ENCODE data around the gene EGR4.

The EGR4 gene

GRCh38 chr2:73292316-73292905 lies 937 bp downstream of the EGR4 start:
- peaks cover under 1 to 16% (median 14%) of the 10 kb centered on the region in 10 experiments; a peak in 17 of 20 replicates for H3K4me1 ChIP-seq
- H4K20me1 ChIP-seq = peaks cover 0 to 6% (median 0%) of the 10 kb centered on the region in 11 experiments; a peak in 1 of 22 replicates
- no peak overlapping the region for H3K4me3 ChIP-seq
- H3K4me2 ChIP-seq = no peak overlapping the region
- H3K27ac ChIP-seq = no peak overlapping the region
- H3K27me3 ChIP-seq = peaks cover 24 to 51% (median 34%) of the 10 kb centered on the region in 11 experiments
- H3K9me3 ChIP-seq (replicated peaks in 1 of 11) = peaks cover 24 to 29% (median 26%) of the 10 kb centered on the region in 11 experiments
- H3K9ac ChIP-seq = no peak overlapping the region
- no peaks in the 10 kb centered on the region for H3K36me3 ChIP-seq
- no peak for TF ChIP-seq Cebpa-rat (IDR thresholded peaks at IDR 0.05)

GRCh38 chr2:73291461-73292315 lies 1.7 kb downstream of the EGR4 start:
- H3K9me3 ChIP-seq (replicated peaks in 1 of 11) = peaks cover 24 to 29% (median 26%) of the 10 kb centered on the region in 11 experiments
- peaks cover 8 to 21% (median 17%) of the 10 kb centered on the region in 10 experiments for H3K4me1 ChIP-seq
- H3K27me3 ChIP-seq = peaks cover 24 to 51% (median 34%) of the 10 kb centered on the region in 11 experiments
- H3K27ac ChIP-seq = no peak overlapping the region
- peak overlapping the region; percentile 22 to 84 (median 61) for H3K4me2 ChIP-seq
- no peak overlapping the region for H3K9ac ChIP-seq
- H4K20me1 ChIP-seq = peaks cover 0 to 6% (median 0%) of the 10 kb centered on the region in 11 experiments; a peak in 1 of 22 replicates
- no peaks in the 10 kb centered on the region for H3K36me3 ChIP-seq
- TF ChIP-seq Cebpa-rat (IDR thresholded peaks at IDR 0.05) = no peak
- no peak overlapping the region for H3K4me3 ChIP-seq

GRCh38 chr2:73291093-73291460 lies 2.3 kb downstream of the EGR4 start:
- no peak for TF ChIP-seq Cebpa-rat (IDR thresholded peaks at IDR 0.05)
- no peak overlapping the region for H3K27ac ChIP-seq
- no peaks in the 10 kb centered on the region for H3K36me3 ChIP-seq
- H3K4me2 ChIP-seq = peak overlapping the region; percentile 22 to 84 (median 61)
- H3K27me3 ChIP-seq = peaks cover 24 to 47% (median 34%) of the 10 kb centered on the region in 11 experiments
- H4K20me1 ChIP-seq = peaks cover 0 to 6% (median 0%) of the 10 kb centered on the region in 11 experiments; a peak in 1 of 22 replicates
- no peak overlapping the region for H3K9ac ChIP-seq
- peaks cover 14 to 27% (median 23%) of the 10 kb centered on the region in 10 experiments for H3K4me1 ChIP-seq
- H3K9me3 ChIP-seq (replicated peaks in 1 of 11) = peaks cover 24 to 29% (median 26%) of the 10 kb centered on the region in 11 experiments
- no peak overlapping the region for H3K4me3 ChIP-seq

DNA sequence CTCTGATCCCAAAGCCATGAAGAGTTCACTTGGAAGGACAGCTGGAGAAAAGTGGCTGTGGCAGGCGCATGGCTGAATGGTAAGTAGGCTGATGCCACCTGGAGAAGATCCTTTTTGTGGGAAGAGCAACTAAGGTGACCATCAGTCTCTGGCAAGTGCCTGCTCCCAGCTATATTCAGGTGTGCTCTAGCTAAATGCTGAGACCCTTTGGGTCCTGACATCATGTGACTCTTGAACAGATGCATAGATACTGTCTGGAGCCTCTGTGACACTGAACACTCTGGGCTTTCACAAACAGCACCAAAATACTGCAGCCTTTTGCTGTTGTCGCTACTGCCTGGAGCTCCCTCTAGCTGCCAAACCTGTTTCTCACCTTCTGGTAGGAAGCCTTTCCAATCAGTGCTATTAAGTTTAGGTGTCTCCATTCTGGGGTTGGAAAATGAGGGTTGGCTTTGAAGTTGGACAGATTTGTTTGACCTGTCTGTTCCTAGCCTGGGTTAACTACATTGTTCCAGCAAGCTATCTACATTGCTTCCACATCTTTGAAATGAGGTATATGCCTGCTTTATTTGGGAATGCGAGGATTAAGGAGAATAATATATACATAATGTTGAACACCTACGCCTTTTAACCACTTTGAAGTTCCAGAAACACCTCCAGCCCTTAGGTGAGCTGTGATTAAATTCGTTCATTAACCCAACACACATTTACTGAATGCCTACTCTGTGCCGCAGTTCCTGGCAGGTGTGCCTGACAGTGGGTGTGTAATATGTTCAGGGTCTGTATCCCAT lies 3.1 kb downstream of the EGR4 start:
- no peak overlapping the region for H3K4me3 ChIP-seq
- TF ChIP-seq Cebpa-rat (IDR thresholded peaks at IDR 0.05) = no peak
- H3K9ac ChIP-seq = no peak overlapping the region
- peaks cover 0 to 6% (median 0%) of the 10 kb centered on the region in 11 experiments; a peak in 1 of 22 replicates for H4K20me1 ChIP-seq
- peaks cover 24 to 40% (median 33%) of the 10 kb centered on the region in 11 experiments for H3K27me3 ChIP-seq
- H3K4me1 ChIP-seq = peaks cover 22 to 35% (median 32%) of the 10 kb centered on the region in 10 experiments
- H3K36me3 ChIP-seq = no peaks in the 10 kb centered on the region
- no peak overlapping the region; a peak in 1 of 22 replicates for H3K27ac ChIP-seq
- peak overlapping the region in 10 of 11 experiments; percentile 22 to 75 (median 60); a peak in 13 of 22 replicates for H3K4me2 ChIP-seq
- H3K9me3 ChIP-seq (replicated peaks in 1 of 11) = peaks cover 24 to 29% (median 26%) of the 10 kb centered on the region in 11 experiments

GRCh38 chr2:73289304-73289703 lies 4.0 kb downstream of the EGR4 start:
- H3K9ac ChIP-seq = no peak overlapping the region
- H3K36me3 ChIP-seq = no peaks in the 10 kb centered on the region
- peaks cover 0 to 6% (median 0%) of the 10 kb centered on the region in 11 experiments; a peak in 1 of 22 replicates for H4K20me1 ChIP-seq
- peaks cover 24 to 31% (median 29%) of the 10 kb centered on the region in 11 experiments for H3K27me3 ChIP-seq
- TF ChIP-seq Cebpa-rat (IDR thresholded peaks at IDR 0.05) = no peak
- no peak overlapping the region for H3K27ac ChIP-seq
- peaks cover 28 to 42% (median 38%) of the 10 kb centered on the region in 10 experiments for H3K4me1 ChIP-seq
- H3K4me3 ChIP-seq = no peak overlapping the region
- H3K9me3 ChIP-seq (replicated peaks in 1 of 11) = peaks cover 23 to 28% (median 26%) of the 10 kb centered on the region in 11 experiments
- H3K4me2 ChIP-seq = no peak overlapping the region

DNA sequence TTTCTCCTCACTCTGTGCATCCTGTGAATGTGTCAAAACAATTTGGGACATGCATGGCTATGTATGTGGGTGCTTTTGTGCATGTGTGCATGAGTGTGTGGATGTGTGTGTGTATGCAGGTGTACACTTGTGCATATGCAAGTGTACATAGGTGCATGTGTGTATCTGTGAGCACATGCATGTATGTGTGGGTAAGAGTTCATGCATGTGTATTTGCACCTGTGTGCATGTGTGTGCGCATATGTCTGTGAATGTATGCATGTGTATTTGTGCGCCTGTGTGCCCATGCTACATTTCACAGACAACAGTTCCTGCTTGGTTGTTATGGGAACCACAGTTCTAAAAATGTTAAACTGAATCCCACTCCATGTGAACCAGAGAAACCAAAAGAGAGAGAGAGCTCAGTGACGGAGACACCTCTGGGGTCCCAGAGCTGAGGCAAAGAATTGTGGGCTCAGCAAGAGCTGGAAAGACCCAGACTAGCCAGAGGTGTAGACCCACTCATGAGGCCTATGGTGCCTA lies 7.2 kb downstream of the EGR4 start:
- Histone ChIP-seq H3K27me3 (peaks cover 0 to under 1% (median 0%) of the 10 kb centered on the region in 11 experiments; a peak in 5 of 22 replicates), H3K27ac (no peak overlapping the region), H3K9me3 (replicated peaks in 1 of 11) (no peaks in the 10 kb centered on the region), H3K4me1 (peaks cover 44 to 58% (median 50%) of the 10 kb centered on the region in 10 experiments), H3K36me3 (peaks cover 4 to 15% (median 8%) of the 10 kb centered on the region in 11 experiments; a peak in 19 of 22 replicates), H3K9ac (no peak overlapping the region), H4K20me1 (peaks cover 22 to 31% (median 23%) of the 10 kb centered on the region in 11 experiments; a peak in 20 of 22 replicates), H3K4me3 (no peak overlapping the region), H3K4me2 (peak overlapping the region; percentile 81 to 99 (median 91))
- no peak for TF ChIP-seq Cebpa-rat (IDR thresholded peaks at IDR 0.05)

GRCh38 chr2:73285159-73285739 lies 8.1 kb downstream of the EGR4 start:
- peak overlapping the region; percentile 84 to 93 (median 89) for H3K4me3 ChIP-seq
- peak overlapping the region; percentile 88 to 98 (median 94) for H3K9ac ChIP-seq
- 0 out of 22 replicates have a peak, but pooled peaks of 1 of the 11 experiments have one; percentile 12 for TF ChIP-seq Cebpa-rat (IDR thresholded peaks at IDR 0.05)
- H3K27me3 ChIP-seq = no peaks in the 10 kb centered on the region
- peaks cover 12 to 24% (median 17%) of the 10 kb centered on the region in 11 experiments; a peak in 20 of 22 replicates for H3K36me3 ChIP-seq
- H4K20me1 ChIP-seq = peaks cover 31 to 35% (median 33%) of the 10 kb centered on the region in 11 experiments; a peak in 20 of 22 replicates
- peaks cover 35 to 59% (median 46%) of the 10 kb centered on the region in 10 experiments for H3K4me1 ChIP-seq
- H3K9me3 ChIP-seq (replicated peaks in 1 of 11) = no peaks in the 10 kb centered on the region
- peak overlapping the region; percentile 81 to 99 (median 91) for H3K4me2 ChIP-seq
- peak overlapping the region; percentile 70 to 99 (median 96) for H3K27ac ChIP-seq
